HL-60 (cell line): ENCODE measurements around the gene PTPRD.

Experiments
- DNase-seq, 2 experiments: peaks; one replicate each; pipeline ENCODE4 v3.0.0-alpha.2; 2010 to 2020; ENCODE audit warnings: low read depth in 1 of 2, low spot score in 1 of 2
- H3K27ac ChIP-seq: fragments of 250-450 bp; sonication (Bioruptor Pico); replicated peaks from 2 replicates; pipeline ENCODE4 v1.5.1; 2020; ENCODE audit warnings: mild to moderate bottlenecking, moderate library complexity
- H3K27me3 ChIP-seq: fragments of 250-450 bp; sonication (Bioruptor Pico); 2 replicates; pipeline ENCODE4 v1.5.1; 2021; ENCODE audit warnings: mild to moderate bottlenecking, moderate library complexity; ENCODE audit not compliant: insufficient read depth, poor library complexity, severe bottlenecking
- H3K4me3 ChIP-seq: replicated peaks from 2 replicates; pipeline ENCODE4 v1.5.1; 2011; ENCODE audit warnings: mild to moderate bottlenecking, control low read depth, low read length; ENCODE audit not compliant: insufficient read depth
- GABPA ChIP-seq: IDR thresholded peaks from 2 replicates; pipeline ENCODE4 v1.6.1; 2012; ENCODE audit warnings: low read depth
- POLR2AphosphoS5 ChIP-seq: IDR thresholded peaks from 2 replicates; pipeline ENCODE4 v1.6.1; 2012; ENCODE audit warnings: low read depth
- REST ChIP-seq: IDR thresholded peaks from 2 replicates; pipeline ENCODE4 v1.6.1; 2012; ENCODE audit warnings: low read depth; ENCODE audit not compliant: insufficient replicate concordance
- SPI1 ChIP-seq: IDR thresholded peaks from 2 replicates; pipeline ENCODE4 v1.6.1; 2012; ENCODE audit warnings: low read depth, mild to moderate bottlenecking, borderline replicate concordance
- TF ChIP-seq, protein P1 (sequence below): IDR thresholded peaks from one replicate; pipeline ENCODE4 v1.5.1; 2011; ENCODE audit warnings: low read length, control low read depth, inconsistent platforms; ENCODE audit not compliant: insufficient read depth

PTPRD gene

DNA sequence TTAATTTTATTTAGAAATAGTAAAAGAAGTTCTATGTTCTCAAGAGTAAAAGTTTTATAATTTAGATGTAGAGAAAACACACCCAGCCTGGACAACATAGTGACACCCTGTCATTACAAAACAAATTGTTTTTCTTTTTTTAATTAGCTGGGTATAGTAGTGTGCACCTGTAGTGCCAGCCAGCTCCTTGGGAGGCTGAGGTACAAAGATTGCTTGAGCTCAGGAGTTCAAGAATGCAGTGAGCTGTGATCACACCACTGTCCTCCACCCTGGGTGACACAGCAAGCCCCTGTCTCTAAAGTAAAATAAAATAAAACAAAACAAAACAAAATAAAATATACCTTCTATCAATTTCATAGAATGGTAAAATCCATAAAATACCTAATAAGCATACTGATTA, 1795.5 kb downstream of the PTPRD start:
- no peak overlapping the region for H3K4me3 ChIP-seq
- no peak for DNase-seq
- H3K27me3 ChIP-seq = no peaks in the 10 kb centered on the region
- no peak overlapping the region for H3K27ac ChIP-seq
- no peak for TF ChIP-seq POLR2AphosphoS5

- no peaks in the 10 kb centered on the region for H3K27me3 ChIP-seq
- H3K27ac ChIP-seq = no peak overlapping the region
- TF ChIP-seq, protein P1, sequence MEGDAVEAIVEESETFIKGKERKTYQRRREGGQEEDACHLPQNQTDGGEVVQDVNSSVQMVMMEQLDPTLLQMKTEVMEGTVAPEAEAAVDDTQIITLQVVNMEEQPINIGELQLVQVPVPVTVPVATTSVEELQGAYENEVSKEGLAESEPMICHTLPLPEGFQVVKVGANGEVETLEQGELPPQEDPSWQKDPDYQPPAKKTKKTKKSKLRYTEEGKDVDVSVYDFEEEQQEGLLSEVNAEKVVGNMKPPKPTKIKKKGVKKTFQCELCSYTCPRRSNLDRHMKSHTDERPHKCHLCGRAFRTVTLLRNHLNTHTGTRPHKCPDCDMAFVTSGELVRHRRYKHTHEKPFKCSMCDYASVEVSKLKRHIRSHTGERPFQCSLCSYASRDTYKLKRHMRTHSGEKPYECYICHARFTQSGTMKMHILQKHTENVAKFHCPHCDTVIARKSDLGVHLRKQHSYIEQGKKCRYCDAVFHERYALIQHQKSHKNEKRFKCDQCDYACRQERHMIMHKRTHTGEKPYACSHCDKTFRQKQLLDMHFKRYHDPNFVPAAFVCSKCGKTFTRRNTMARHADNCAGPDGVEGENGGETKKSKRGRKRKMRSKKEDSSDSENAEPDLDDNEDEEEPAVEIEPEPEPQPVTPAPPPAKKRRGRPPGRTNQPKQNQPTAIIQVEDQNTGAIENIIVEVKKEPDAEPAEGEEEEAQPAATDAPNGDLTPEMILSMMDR = no peak
- TF ChIP-seq POLR2AphosphoS5 (no peak), SPI1 (no peak), REST (no peak), GABPA (no peak)
- H3K4me3 ChIP-seq = no peak overlapping the region
- no peak for DNase-seq
Observed at GRCh38 chr9:8816361-8816760, 1796.4 kb downstream of the PTPRD start.

DNA sequence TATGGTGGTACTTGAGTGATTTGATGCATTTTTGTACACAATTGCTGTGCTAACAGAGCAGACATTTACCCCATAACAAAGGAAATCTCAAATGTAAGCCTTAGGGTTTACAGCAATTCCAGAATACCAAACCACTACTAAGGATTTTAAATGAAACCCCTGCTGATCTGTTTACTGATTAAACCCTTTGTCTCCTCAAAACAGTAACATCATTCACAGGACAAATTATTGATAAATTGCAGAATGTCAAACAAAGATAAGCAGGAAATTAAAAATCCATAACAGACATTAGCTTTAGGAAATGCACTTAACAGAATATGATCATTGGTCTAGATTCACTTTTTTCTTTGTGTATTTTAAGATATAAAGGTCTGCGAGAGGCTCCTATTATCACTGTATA, 1796.9 kb downstream of the PTPRD start:
- TF ChIP-seq, protein P1 = no peak
- TF ChIP-seq REST (no peak), SPI1 (no peak), GABPA (no peak), POLR2AphosphoS5 (no peak)
- H3K4me3 ChIP-seq = no peak overlapping the region
- DNase-seq = no peak

GRCh38 chr9:8815219-8815618, 1797.6 kb downstream of the PTPRD start:
- no peak for DNase-seq
- no peak for TF ChIP-seq POLR2AphosphoS5
- TF ChIP-seq, protein P1 = no peak
- TF ChIP-seq GABPA = no peak
- no peak for TF ChIP-seq REST
- TF ChIP-seq SPI1 = no peak
- H3K27me3 ChIP-seq = no peaks in the 10 kb centered on the region
- no peak overlapping the region for H3K27ac ChIP-seq
- no peak overlapping the region for H3K4me3 ChIP-seq

More for the DNA sequence above, 1796.9 kb downstream of the PTPRD start:
- Histone ChIP-seq H3K27me3 (no peaks in the 10 kb centered on the region), H3K27ac (no peak overlapping the region)
